Measurements from ENCODE around the gene SLC22A7. TPM values are rescaled to one million over a fixed set of nuclear protein-coding genes. Genes with fewer than 3 reads are reported as not detected.

Gene SLC22A7
- total RNA-seq, 1 experiment from 2014 or later = not detected

DNA sequence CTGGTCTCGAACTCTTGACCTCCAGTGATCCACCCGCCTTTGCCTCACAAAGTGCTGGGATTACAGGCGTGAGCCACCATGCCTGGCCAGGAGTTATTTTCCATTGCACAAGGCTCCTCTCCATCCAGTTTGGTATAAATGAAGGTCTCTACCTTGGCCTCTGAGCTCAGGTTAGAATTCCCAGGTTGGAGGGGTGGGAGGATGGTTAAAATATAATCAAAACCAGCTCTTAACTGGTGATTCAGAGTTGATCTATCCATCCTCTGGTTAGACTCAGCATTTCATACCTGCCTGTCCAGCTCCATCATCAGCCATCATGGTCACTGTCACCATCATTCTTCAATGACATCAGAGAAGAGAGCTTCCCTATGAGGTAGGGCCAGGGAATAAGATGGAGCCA lies 2.6 kb upstream of the SLC22A7 start:
- H3K9me3 ChIP-seq (ENCODE audit: control insufficient read depth, low read depth, low read length) = no peaks in the 10 kb centered on the region
- H4K5ac ChIP-seq (ENCODE audit: insufficient read length, low read depth, low read length) = no peak overlapping the region
- no peak overlapping the region for H3K9ac ChIP-seq (ENCODE audit: extremely low read depth, insufficient read length, low read length)
- H2BK12ac ChIP-seq (ENCODE audit: insufficient read length, low read depth, low read length) = no peak overlapping the region
- no peaks in the 10 kb centered on the region for H3K79me1 ChIP-seq (ENCODE audit: insufficient read depth, low read depth, low read length, poor library complexity, severe bottlenecking)
- no peak overlapping the region for H2BK15ac ChIP-seq (ENCODE audit: low read depth, low read length)
- no peak overlapping the region for H2BK5ac ChIP-seq (ENCODE audit: insufficient read length, low read length)
- H3K4me2 ChIP-seq (ENCODE audit: insufficient read depth, insufficient read length, low read length) = no peak overlapping the region
- no peaks in the 10 kb centered on the region for H3K79me2 ChIP-seq (ENCODE audit: insufficient read depth, low read length)
- no peak overlapping the region for H4K91ac ChIP-seq (ENCODE audit: insufficient read length, low read depth, low read length)
- no peaks in the 10 kb centered on the region for H3K27me3 ChIP-seq (ENCODE audit: insufficient read depth, low read length)
- H3K23ac ChIP-seq (ENCODE audit: insufficient read length, low read depth, low read length) = no peak overlapping the region
- H2AK5ac ChIP-seq (ENCODE audit: insufficient read length, low read length) = no peak overlapping the region
- H4K8ac ChIP-seq (replicated peaks; ENCODE audit: insufficient read length, low read depth, low read length) = no peak overlapping the region
- peaks cover 15% of the 10 kb centered on the region for H3K27me3 Mint-ChIP-seq (ENCODE audit: low read depth)
- no peaks in the 10 kb centered on the region for H3K23me2 ChIP-seq (ENCODE audit: insufficient read length, low read depth, low read length, poor library complexity, severe bottlenecking)
- no peaks in the 10 kb centered on the region for H3K9me3 Mint-ChIP-seq
- H2BK20ac ChIP-seq (ENCODE audit: low read depth, low read length, poor library complexity, severe bottlenecking) = no peak overlapping the region
- peaks cover 15% of the 10 kb centered on the region in 2 experiments for H3K4me1 Mint-ChIP-seq
- no peak overlapping the region for H3K4ac ChIP-seq (ENCODE audit: low read depth, low read length)
- H3T11ph ChIP-seq (ENCODE audit: low read length) = no peak overlapping the region
- H3K27ac Mint-ChIP-seq = no peak overlapping the region
- peaks cover 4% of the 10 kb centered on the region for H4K20me1 ChIP-seq (ENCODE audit: control insufficient read depth, insufficient read depth, insufficient read length)
- no peak overlapping the region for H3K14ac ChIP-seq (ENCODE audit: insufficient read depth, low read length)
- H3K56ac ChIP-seq (ENCODE audit: insufficient read length, low read depth, low read length) = no peak overlapping the region
- WGBS (ENCODE audit: extremely low coverage, insufficient read length, low lambda C conversion rate) = no CpG with 5 or more reads among the region's 3 CpGs
- no peak overlapping the region for H3K4me3 Mint-ChIP-seq
- H2AFZ ChIP-seq (ENCODE audit: low read length) = no peak overlapping the region
- H3K18ac ChIP-seq (ENCODE audit: insufficient read length, low read depth, low read length) = no peak overlapping the region
- TF ChIP-seq, protein P1, sequence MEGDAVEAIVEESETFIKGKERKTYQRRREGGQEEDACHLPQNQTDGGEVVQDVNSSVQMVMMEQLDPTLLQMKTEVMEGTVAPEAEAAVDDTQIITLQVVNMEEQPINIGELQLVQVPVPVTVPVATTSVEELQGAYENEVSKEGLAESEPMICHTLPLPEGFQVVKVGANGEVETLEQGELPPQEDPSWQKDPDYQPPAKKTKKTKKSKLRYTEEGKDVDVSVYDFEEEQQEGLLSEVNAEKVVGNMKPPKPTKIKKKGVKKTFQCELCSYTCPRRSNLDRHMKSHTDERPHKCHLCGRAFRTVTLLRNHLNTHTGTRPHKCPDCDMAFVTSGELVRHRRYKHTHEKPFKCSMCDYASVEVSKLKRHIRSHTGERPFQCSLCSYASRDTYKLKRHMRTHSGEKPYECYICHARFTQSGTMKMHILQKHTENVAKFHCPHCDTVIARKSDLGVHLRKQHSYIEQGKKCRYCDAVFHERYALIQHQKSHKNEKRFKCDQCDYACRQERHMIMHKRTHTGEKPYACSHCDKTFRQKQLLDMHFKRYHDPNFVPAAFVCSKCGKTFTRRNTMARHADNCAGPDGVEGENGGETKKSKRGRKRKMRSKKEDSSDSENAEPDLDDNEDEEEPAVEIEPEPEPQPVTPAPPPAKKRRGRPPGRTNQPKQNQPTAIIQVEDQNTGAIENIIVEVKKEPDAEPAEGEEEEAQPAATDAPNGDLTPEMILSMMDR (conservative IDR thresholded peaks at IDR 0.05) = no peak
- no peak for DNase-seq
- H2BK120ac ChIP-seq (ENCODE audit: low read depth, low read length, poor library complexity, severe bottlenecking) = no peak overlapping the region
- no peaks in the 10 kb centered on the region for H3K36me3 Mint-ChIP-seq (ENCODE audit: insufficient read depth in 1 of 3, low read depth in 3 of 3)
- H3K4me1 ChIP-seq (ENCODE audit: insufficient read depth, low read length) = no peaks in the 10 kb centered on the region
- H3K27ac ChIP-seq (ENCODE audit: insufficient read length, low read depth, low read length) = no peak overlapping the region

Measured in H9 (cell line).